Tibial nerve (tissue), 4 donors: Measurements from ENCODE around the gene PIR.

Source experiments
- EP300 ChIP-seq, 2 donors: sonication (generic); formaldehyde crosslinking; IDR thresholded peaks; one replicate each; pipeline ENCODE4 v1.6.1; 2017; ENCODE audit warnings: antibody characterized with exemption in 2 of 2, mild to moderate bottlenecking in 1 of 2
- POLR2A ChIP-seq, 2 donors: fragments of 450-650 bp; IDR thresholded peaks; one replicate each; pipeline ENCODE4 v1.6.1; 2017; ENCODE audit warnings: antibody characterized with exemption in 2 of 2, mild to moderate bottlenecking in 2 of 2, moderate library complexity in 2 of 2
- TF ChIP-seq, protein P1 (sequence below), 5 experiments: fragments of 200-600 bp in 3 of 5; fragments of 450-650 bp in 2 of 5; sonication (generic) in 3 of 5; IDR thresholded peaks; one replicate each; pipeline ENCODE4 v1.5.1; 2016 to 2019; ENCODE audit warnings: antibody characterized with exemption in 5 of 5, mild to moderate bottlenecking in 3 of 5, moderate library complexity in 2 of 5

DNA sequence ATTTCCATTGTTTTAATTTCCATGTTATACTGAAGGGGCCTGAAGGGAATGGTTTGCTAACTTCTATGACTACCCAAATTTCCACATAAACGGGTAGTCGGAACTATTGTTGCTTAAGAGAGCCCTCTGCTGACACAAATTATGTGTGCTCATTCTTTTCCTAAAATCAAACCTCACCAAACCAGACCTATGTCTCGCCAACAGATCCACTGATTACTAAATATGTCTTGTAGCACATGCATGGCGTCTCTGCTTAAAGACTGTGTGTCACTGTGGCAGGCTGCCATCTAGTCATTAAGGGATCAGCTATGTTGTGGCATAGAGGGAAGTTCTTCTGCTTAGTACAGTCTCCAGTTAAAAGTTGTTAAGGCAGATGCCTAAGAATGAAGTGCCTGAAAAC is 25.1 kb downstream of the PIR start:
- TF ChIP-seq POLR2A (IDR thresholded peaks at IDR 0.05) (no peak), EP300 (IDR thresholded peaks at IDR 0.05) (no peak)
- TF ChIP-seq, protein P1, sequence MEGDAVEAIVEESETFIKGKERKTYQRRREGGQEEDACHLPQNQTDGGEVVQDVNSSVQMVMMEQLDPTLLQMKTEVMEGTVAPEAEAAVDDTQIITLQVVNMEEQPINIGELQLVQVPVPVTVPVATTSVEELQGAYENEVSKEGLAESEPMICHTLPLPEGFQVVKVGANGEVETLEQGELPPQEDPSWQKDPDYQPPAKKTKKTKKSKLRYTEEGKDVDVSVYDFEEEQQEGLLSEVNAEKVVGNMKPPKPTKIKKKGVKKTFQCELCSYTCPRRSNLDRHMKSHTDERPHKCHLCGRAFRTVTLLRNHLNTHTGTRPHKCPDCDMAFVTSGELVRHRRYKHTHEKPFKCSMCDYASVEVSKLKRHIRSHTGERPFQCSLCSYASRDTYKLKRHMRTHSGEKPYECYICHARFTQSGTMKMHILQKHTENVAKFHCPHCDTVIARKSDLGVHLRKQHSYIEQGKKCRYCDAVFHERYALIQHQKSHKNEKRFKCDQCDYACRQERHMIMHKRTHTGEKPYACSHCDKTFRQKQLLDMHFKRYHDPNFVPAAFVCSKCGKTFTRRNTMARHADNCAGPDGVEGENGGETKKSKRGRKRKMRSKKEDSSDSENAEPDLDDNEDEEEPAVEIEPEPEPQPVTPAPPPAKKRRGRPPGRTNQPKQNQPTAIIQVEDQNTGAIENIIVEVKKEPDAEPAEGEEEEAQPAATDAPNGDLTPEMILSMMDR (IDR thresholded peaks at IDR 0.05): peak in 4 of 5 experiments; percentile 16 to 69 (median 46)
